WTC11 (cell line): Measurements from ENCODE around the gene PPP1R18. TPM values are rescaled to one million over a fixed set of nuclear protein-coding genes. Genes with fewer than 3 reads are reported as not detected.
A peak's percentile ranks its signal among the peaks of the same experiment; 100 is the strongest.

ENCODE experiments used
- ATAC-seq: fragments of 200-7000 bp; cut with Tn5 transposase; 2 replicates; pipeline ENCODE4 v1.10.0; 2021; ENCODE audit warnings: mild to moderate bottlenecking, moderate library complexity
- Bru-seq: library from RNA; stranded (reverse); fragments of 400-500 nt; gene quantifications from one replicate; lab custom pipeline; 2021; lab: Mats Ljungman, UMichigan
- CTCF ChIA-PET: fragments of 300-600 bp; sonication (Branson Sonifier 250); formaldehyde crosslinking; loops from one replicate; lab custom pipeline; 2021; ENCODE audit warnings: antibody characterized with exemption; lab: Charles Lee
- POLR2A ChIA-PET: fragments of 350-600 bp; sonication (Branson Sonifier 250); formaldehyde crosslinking; loops from one replicate; lab custom pipeline; 2021; ENCODE audit warnings: antibody characterized with exemption; lab: Charles Lee
- DNase-seq: peaks from one replicate; pipeline ENCODE4 v3.0.0; 2021; ENCODE audit warnings: low spot score
- H3K27ac Mint-ChIP-seq: 2 replicates; pipeline ENCODE4 v1.8.0; 2021; ENCODE audit warnings: mixed read lengths
- H3K27me3 Mint-ChIP-seq: 2 replicates; pipeline ENCODE4 v1.8.0; 2021; ENCODE audit warnings: low read depth, mild to moderate bottlenecking, moderate library complexity, mixed read lengths
- H3K36me3 Mint-ChIP-seq: 2 replicates; pipeline ENCODE4 v1.8.0; 2021; ENCODE audit warnings: mixed read lengths
- H3K4me1 Mint-ChIP-seq: 2 replicates; pipeline ENCODE4 v1.8.0; 2022; ENCODE audit warnings: mixed read lengths
- H3K4me3 Mint-ChIP-seq: 2 replicates; pipeline ENCODE4 v1.8.0; 2021; ENCODE audit warnings: mild to moderate bottlenecking, moderate library complexity, mixed read lengths
- H3K9me3 Mint-ChIP-seq: 2 replicates; pipeline ENCODE4 v1.8.0; 2021; ENCODE audit warnings: mixed read lengths
- AFF4 ChIP-seq: sonication (generic); formaldehyde crosslinking; IDR thresholded peaks from 2 replicates; pipeline ENCODE4 v1.8.1; 2023; ENCODE audit warnings: mild to moderate bottlenecking, missing genetic modification reagents, borderline replicate concordance
- AR ChIP-seq: fragments of 250-450 bp; sonication (Bioruptor Pico); IDR thresholded peaks from 2 replicates; pipeline ENCODE4 v1.9.0; 2021; ENCODE audit warnings: mild to moderate bottlenecking
- CREB1 ChIP-seq: sonication (generic); formaldehyde crosslinking; IDR thresholded peaks from 2 replicates; pipeline ENCODE4 v1.8.0; 2023; ENCODE audit warnings: mild to moderate bottlenecking, missing genetic modification reagents
- E2F5 ChIP-seq: sonication (generic); formaldehyde crosslinking; IDR thresholded peaks from 2 replicates; pipeline ENCODE4 v1.8.1; 2022; ENCODE audit warnings: mild to moderate bottlenecking, moderate library complexity, missing genetic modification reagents
- EMX1 ChIP-seq: fragments of 250-450 bp; sonication (Bioruptor Pico); IDR thresholded peaks from 2 replicates; pipeline ENCODE4 v1.8.0; 2021; ENCODE audit warnings: mild to moderate bottlenecking
- ESRRA ChIP-seq: sonication (generic); formaldehyde crosslinking; IDR thresholded peaks from 2 replicates; pipeline ENCODE4 v1.8.1; 2022; ENCODE audit warnings: mild to moderate bottlenecking, missing genetic modification reagents, borderline replicate concordance
- FOXJ3 ChIP-seq: sonication (generic); formaldehyde crosslinking; IDR thresholded peaks from 2 replicates; pipeline ENCODE4 v1.9.0; 2021; ENCODE audit warnings: missing genetic modification reagents, mild to moderate bottlenecking, borderline replicate concordance
- IRF1 ChIP-seq: sonication (generic); formaldehyde crosslinking; IDR thresholded peaks from 2 replicates; pipeline ENCODE4 v1.8.0; 2023; ENCODE audit warnings: missing genetic modification reagents
- MAX ChIP-seq: sonication (generic); formaldehyde crosslinking; IDR thresholded peaks from 2 replicates; pipeline ENCODE4 v1.8.0; 2022; ENCODE audit warnings: mild to moderate bottlenecking, missing genetic modification reagents
- NR2C2 ChIP-seq: sonication (generic); formaldehyde crosslinking; IDR thresholded peaks from 2 replicates; pipeline ENCODE4 v1.8.0; 2022; ENCODE audit warnings: mild to moderate bottlenecking, missing genetic modification reagents
- NR3C1 ChIP-seq: sonication (generic); formaldehyde crosslinking; conservative IDR thresholded peaks from 2 replicates; pipeline ENCODE4 v1.8.1; 2023; ENCODE audit warnings: low read depth, mild to moderate bottlenecking, missing genetic modification reagents
- STAT6 ChIP-seq: sonication (generic); formaldehyde crosslinking; conservative IDR thresholded peaks from 2 replicates; pipeline ENCODE4 v1.8.1; 2023; ENCODE audit warnings: mild to moderate bottlenecking, low read depth, missing genetic modification reagents, moderate library complexity
- TEAD1 ChIP-seq: sonication (generic); formaldehyde crosslinking; IDR thresholded peaks from 2 replicates; pipeline ENCODE4 v1.8.0; 2022; ENCODE audit warnings: mild to moderate bottlenecking, missing genetic modification reagents
- TEAD4 ChIP-seq: sonication (generic); formaldehyde crosslinking; IDR thresholded peaks from 2 replicates; pipeline ENCODE4 v1.8.0; 2022; ENCODE audit warnings: mild to moderate bottlenecking, missing genetic modification reagents
- USF1 ChIP-seq: sonication (generic); formaldehyde crosslinking; IDR thresholded peaks from 2 replicates; pipeline ENCODE4 v1.8.0; 2022; ENCODE audit warnings: mild to moderate bottlenecking, missing genetic modification reagents
- ZBTB21 ChIP-seq: sonication (generic); formaldehyde crosslinking; IDR thresholded peaks from 2 replicates; pipeline ENCODE4 v1.8.1; 2023; ENCODE audit warnings: mild to moderate bottlenecking, missing genetic modification reagents, borderline replicate concordance
- ZNF138 ChIP-seq: sonication (generic); formaldehyde crosslinking; conservative IDR thresholded peaks from 2 replicates; pipeline ENCODE4 v1.8.1; 2022; ENCODE audit warnings: mild to moderate bottlenecking, moderate library complexity, missing genetic modification reagents
- ZNF219 ChIP-seq: sonication (generic); formaldehyde crosslinking; IDR thresholded peaks from 2 replicates; pipeline ENCODE4 v1.8.0; 2023; ENCODE audit warnings: missing genetic modification reagents, mild to moderate bottlenecking, borderline replicate concordance
- ZNF416 ChIP-seq: fragments of 250-450 bp; sonication (Bioruptor Pico); IDR thresholded peaks from 2 replicates; pipeline ENCODE4 v1.9.0; 2021; ENCODE audit warnings: mild to moderate bottlenecking, inconsistent platforms
- ZNF423 ChIP-seq: fragments of 250-450 bp; sonication (Bioruptor Pico); IDR thresholded peaks from 2 replicates; pipeline ENCODE4 v2.1.2; 2022; ENCODE audit warnings: mild to moderate bottlenecking, moderate library complexity
- long read RNA-seq, 3 experiments: library from RNA in 1 of 3; library from capped mRNA in 1 of 3; library from polyadenylated mRNA in 1 of 3; unstranded in 2 of 3; stranded (forward) in 1 of 3; transcript quantifications; one replicate each; pipeline ENCODE4 v2.0.0, GENCODE V29; 2021
- total RNA-seq: library from RNA; stranded (reverse); gene quantifications from 3 replicates; pipeline ENCODE4 v1.2.3, GENCODE V29; 2021

The PPP1R18 gene
- total RNA-seq (25.6 to 36.5 TPM (median 26.2 TPM) in 3 replicates), Bru-seq, nascent RNA (percentile 65 among the genes with signal in this experiment)
- long read RNA-seq, experiment 1, transcript PPP1R18-206 (3 exons, 1,448 nt), result major isoform, 24 of 29 reads
- long read RNA-seq, experiment 1, partial matches to known transcripts, result 3 of 29 reads
- long read RNA-seq, experiment 1, other reads (novel, unspliced or antisense), result 1 of 29 reads
- long read RNA-seq, experiment 2, transcript PPP1R18-206 (3 exons, 1,448 nt), result major isoform, 24 of 37 reads
- long read RNA-seq, experiment 2, partial matches to known transcripts, result 7 of 37 reads
- long read RNA-seq, experiment 2, other reads (novel, unspliced or antisense), result 5 of 37 reads
- long read RNA-seq, experiment 3, partial matches to known transcripts, result 9 of 11 reads
- long read RNA-seq, experiment 3, other reads (novel, unspliced or antisense), result 0 of 11 reads

GRCh38 chr6:30686009-30686907 is at the start of gene PPP1R18:
PPP1R18 (minus strand) TSS chr6:30686645; CDS start chr6:30686018, 627 bp downstream.
- no peaks in the 10 kb centered on the region for H3K9me3 Mint-ChIP-seq
- DNase-seq (peak; percentile 59), ATAC-seq (peak; percentile 11)
- no peaks in the 10 kb centered on the region for H3K27me3 Mint-ChIP-seq
- ChIA-PET CTCF (interaction anchor here (1.1 to 9.7 kb wide), 3 partner anchors 8 to 44 kb away, joined by 3 to 131 read pairs (median 3); partner anchors contain the start of gene MDC1), POLR2A (interaction anchor here (1.6 kb wide), 1 partner anchor 36 kb away, joined by 7 read pairs; no protein-coding TSS in a partner anchor)
- H3K4me3 Mint-ChIP-seq, result peak within 1 kb of the TSS; percentile 80
- TF ChIP-seq USF1 (CRISPR knock-in tag) (no peak), ZNF138 (CRISPR knock-in tag) (no peak), AFF4 (CRISPR knock-in tag) (no peak), TEAD1 (CRISPR knock-in tag) (no peak), FOXJ3 (no peak), TEAD4 (CRISPR knock-in tag) (no peak), ZNF423 (CRISPR knock-in tag) (no peak), IRF1 (CRISPR knock-in tag) (no peak), STAT6 (no peak), E2F5 (CRISPR knock-in tag) (no peak), ZNF416 (CRISPR knock-in tag) (no peak), ZBTB21 (CRISPR knock-in tag) (no peak), CREB1 (CRISPR knock-in tag) (no peak), NR2C2 (CRISPR knock-in tag) (no peak), AR (CRISPR knock-in tag) (no peak), ZNF219 (CRISPR knock-in tag) (no peak), ESRRA (CRISPR knock-in tag) (no peak), NR3C1 (CRISPR knock-in tag) (no peak), MAX (no peak), EMX1 (no peak)
- peaks cover 73% of the 10 kb centered on the region for H3K4me1 Mint-ChIP-seq
- peak within 1 kb of the TSS; percentile 39; the same call in 1 of the 2 replicates for H3K27ac Mint-ChIP-seq
- peaks cover 3% of the 10 kb centered on the region; the same call in 1 of the 2 replicates for H3K36me3 Mint-ChIP-seq
